HL-60 (cell line): Measurements from ENCODE around the gene PDE4B.
A peak's percentile ranks its signal among the peaks of the same experiment; 100 is the strongest.
"Not testable (repeated sequence)": the region's sequence is repeated elsewhere in the genome, so short reads cannot be mapped to it uniquely, and the experiment has no call there.

ENCODE experiments used
- DNase-seq, 2 experiments: peaks; one replicate each; pipeline ENCODE4 v3.0.0-alpha.2; 2010 to 2020; ENCODE audit warnings: low read depth in 1 of 2, low spot score in 1 of 2
- H3K27ac ChIP-seq: fragments of 250-450 bp; sonication (Bioruptor Pico); replicated peaks from 2 replicates; pipeline ENCODE4 v1.5.1; 2020; ENCODE audit warnings: mild to moderate bottlenecking, moderate library complexity
- H3K27me3 ChIP-seq: fragments of 250-450 bp; sonication (Bioruptor Pico); 2 replicates; pipeline ENCODE4 v1.5.1; 2021; ENCODE audit warnings: mild to moderate bottlenecking, moderate library complexity; ENCODE audit not compliant: insufficient read depth, poor library complexity, severe bottlenecking
- H3K4me3 ChIP-seq: replicated peaks from 2 replicates; pipeline ENCODE4 v1.5.1; 2011; ENCODE audit warnings: mild to moderate bottlenecking, control low read depth, low read length; ENCODE audit not compliant: insufficient read depth
- GABPA ChIP-seq: IDR thresholded peaks from 2 replicates; pipeline ENCODE4 v1.6.1; 2012; ENCODE audit warnings: low read depth
- POLR2AphosphoS5 ChIP-seq: IDR thresholded peaks from 2 replicates; pipeline ENCODE4 v1.6.1; 2012; ENCODE audit warnings: low read depth
- SPI1 ChIP-seq: IDR thresholded peaks from 2 replicates; pipeline ENCODE4 v1.6.1; 2012; ENCODE audit warnings: low read depth, mild to moderate bottlenecking, borderline replicate concordance
- TF ChIP-seq, protein P1 (sequence below): IDR thresholded peaks from one replicate; pipeline ENCODE4 v1.5.1; 2011; ENCODE audit warnings: low read length, control low read depth, inconsistent platforms; ENCODE audit not compliant: insufficient read depth
- TF ChIP-seq, protein P2 (sequence below): IDR thresholded peaks from 2 replicates; pipeline ENCODE4 v1.6.1; 2012; ENCODE audit warnings: low read depth; ENCODE audit not compliant: insufficient replicate concordance

The PDE4B gene

DNA sequence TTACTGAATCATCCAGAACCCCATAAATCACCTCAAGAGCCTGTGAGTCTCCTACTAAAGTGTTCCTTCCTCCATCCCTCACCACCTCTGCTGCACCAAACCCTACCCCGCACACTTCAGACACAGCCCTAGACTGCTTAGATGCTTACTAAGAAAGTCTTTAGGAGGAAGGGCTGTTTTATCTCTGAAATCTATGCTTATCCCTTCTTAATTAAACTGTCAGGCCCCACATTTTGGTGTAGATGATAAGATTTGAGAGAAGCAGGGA lies 524.5 kb downstream of the PDE4B start:
- Histone ChIP-seq H3K27me3 (no peaks in the 10 kb centered on the region), H3K4me3 (no peak overlapping the region), H3K27ac (no peak overlapping the region)
- DNase-seq: no peak
- TF ChIP-seq POLR2AphosphoS5: no peak
- TF ChIP-seq, protein P1, sequence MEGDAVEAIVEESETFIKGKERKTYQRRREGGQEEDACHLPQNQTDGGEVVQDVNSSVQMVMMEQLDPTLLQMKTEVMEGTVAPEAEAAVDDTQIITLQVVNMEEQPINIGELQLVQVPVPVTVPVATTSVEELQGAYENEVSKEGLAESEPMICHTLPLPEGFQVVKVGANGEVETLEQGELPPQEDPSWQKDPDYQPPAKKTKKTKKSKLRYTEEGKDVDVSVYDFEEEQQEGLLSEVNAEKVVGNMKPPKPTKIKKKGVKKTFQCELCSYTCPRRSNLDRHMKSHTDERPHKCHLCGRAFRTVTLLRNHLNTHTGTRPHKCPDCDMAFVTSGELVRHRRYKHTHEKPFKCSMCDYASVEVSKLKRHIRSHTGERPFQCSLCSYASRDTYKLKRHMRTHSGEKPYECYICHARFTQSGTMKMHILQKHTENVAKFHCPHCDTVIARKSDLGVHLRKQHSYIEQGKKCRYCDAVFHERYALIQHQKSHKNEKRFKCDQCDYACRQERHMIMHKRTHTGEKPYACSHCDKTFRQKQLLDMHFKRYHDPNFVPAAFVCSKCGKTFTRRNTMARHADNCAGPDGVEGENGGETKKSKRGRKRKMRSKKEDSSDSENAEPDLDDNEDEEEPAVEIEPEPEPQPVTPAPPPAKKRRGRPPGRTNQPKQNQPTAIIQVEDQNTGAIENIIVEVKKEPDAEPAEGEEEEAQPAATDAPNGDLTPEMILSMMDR: no peak

DNA sequence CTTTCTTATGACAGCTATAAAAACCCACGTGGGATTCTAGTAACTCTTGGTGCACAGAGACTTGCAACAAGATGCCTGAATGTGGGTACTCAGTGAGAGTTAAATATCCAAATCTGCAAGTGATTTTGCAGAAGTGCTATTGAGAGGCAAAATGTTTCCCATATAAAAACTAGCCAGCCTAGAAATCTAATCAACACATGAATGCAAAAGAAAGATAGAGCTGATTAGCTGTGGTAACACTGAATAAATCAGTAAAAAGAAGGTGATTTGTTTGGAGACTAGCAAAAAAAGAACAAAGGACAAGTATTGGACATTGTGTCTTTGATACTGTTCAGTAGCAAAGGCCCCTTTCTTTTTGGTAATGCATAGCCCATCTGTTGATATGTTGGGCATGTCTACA lies 527.5 kb downstream of the PDE4B start:
- Histone ChIP-seq H3K27ac (no peak overlapping the region), H3K4me3 (no peak overlapping the region), H3K27me3 (no peaks in the 10 kb centered on the region)
- no peak for TF ChIP-seq GABPA
- peak; percentile 20; the same call in 1 of the 2 replicates for TF ChIP-seq SPI1
- no peak for DNase-seq

DNA sequence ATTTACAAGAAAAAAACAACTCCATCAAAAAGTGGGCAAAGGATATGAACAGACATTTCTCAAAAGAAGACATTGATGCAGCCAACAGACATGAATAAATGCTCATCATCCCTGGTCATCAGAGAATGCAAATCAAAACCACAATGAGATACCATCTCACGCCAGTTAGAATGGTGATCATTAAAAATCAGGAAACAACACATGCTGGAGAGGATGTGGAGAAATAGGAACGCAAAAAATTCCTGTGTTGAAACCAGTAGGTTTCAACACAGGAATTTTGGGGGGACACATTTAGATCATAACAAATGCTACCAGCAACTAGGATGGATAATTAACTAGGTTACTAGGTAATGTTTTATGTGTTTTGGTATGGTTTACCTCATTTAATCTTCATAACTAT lies 529.8 kb downstream of the PDE4B start:
- H3K27ac ChIP-seq, H3K27me3 ChIP-seq, DNase-seq, H3K4me3 ChIP-seq: not testable (repeated sequence)

DNA sequence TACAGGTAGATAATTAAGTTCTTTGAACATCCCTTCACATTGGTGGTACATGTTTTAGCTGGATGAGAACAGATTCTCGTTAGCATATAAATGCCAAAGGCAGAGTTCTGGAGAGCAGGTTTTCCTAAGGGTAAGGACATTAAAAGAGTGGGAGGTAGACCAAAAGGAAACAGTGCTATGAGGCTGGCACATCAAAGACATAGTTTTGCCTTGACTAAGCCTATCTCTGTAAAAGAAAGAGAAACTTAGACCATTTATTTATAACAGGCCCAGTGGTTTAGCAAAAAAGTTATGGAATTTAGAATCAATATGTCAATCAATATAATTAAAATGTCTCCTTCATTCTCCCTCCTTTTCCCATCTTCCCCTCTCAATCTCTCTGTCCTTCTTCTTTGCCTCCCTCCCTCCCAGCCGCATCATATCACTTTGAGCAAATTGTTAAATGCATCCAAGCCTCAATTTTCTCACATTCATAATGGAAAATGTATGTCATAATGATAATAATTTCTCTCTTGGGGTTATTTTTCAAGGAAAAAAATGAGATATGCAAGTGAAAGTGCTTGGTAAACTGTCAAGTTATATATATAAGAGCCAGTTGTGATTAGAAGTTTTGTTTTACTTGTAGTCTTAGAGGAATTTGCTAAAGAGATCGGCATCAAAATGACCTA lies 531.4 kb downstream of the PDE4B start:
- Histone ChIP-seq H3K27ac (no peak overlapping the region), H3K27me3 (no peaks in the 10 kb centered on the region), H3K4me3 (no peak overlapping the region)
- TF ChIP-seq POLR2AphosphoS5 (no peak), SPI1 (no peak), GABPA (no peak)
- TF ChIP-seq, protein P2, sequence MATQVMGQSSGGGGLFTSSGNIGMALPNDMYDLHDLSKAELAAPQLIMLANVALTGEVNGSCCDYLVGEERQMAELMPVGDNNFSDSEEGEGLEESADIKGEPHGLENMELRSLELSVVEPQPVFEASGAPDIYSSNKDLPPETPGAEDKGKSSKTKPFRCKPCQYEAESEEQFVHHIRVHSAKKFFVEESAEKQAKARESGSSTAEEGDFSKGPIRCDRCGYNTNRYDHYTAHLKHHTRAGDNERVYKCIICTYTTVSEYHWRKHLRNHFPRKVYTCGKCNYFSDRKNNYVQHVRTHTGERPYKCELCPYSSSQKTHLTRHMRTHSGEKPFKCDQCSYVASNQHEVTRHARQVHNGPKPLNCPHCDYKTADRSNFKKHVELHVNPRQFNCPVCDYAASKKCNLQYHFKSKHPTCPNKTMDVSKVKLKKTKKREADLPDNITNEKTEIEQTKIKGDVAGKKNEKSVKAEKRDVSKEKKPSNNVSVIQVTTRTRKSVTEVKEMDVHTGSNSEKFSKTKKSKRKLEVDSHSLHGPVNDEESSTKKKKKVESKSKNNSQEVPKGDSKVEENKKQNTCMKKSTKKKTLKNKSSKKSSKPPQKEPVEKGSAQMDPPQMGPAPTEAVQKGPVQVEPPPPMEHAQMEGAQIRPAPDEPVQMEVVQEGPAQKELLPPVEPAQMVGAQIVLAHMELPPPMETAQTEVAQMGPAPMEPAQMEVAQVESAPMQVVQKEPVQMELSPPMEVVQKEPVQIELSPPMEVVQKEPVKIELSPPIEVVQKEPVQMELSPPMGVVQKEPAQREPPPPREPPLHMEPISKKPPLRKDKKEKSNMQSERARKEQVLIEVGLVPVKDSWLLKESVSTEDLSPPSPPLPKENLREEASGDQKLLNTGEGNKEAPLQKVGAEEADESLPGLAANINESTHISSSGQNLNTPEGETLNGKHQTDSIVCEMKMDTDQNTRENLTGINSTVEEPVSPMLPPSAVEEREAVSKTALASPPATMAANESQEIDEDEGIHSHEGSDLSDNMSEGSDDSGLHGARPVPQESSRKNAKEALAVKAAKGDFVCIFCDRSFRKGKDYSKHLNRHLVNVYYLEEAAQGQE: no peak
- TF ChIP-seq, protein P1: no peak
- DNase-seq: no peak

DNA sequence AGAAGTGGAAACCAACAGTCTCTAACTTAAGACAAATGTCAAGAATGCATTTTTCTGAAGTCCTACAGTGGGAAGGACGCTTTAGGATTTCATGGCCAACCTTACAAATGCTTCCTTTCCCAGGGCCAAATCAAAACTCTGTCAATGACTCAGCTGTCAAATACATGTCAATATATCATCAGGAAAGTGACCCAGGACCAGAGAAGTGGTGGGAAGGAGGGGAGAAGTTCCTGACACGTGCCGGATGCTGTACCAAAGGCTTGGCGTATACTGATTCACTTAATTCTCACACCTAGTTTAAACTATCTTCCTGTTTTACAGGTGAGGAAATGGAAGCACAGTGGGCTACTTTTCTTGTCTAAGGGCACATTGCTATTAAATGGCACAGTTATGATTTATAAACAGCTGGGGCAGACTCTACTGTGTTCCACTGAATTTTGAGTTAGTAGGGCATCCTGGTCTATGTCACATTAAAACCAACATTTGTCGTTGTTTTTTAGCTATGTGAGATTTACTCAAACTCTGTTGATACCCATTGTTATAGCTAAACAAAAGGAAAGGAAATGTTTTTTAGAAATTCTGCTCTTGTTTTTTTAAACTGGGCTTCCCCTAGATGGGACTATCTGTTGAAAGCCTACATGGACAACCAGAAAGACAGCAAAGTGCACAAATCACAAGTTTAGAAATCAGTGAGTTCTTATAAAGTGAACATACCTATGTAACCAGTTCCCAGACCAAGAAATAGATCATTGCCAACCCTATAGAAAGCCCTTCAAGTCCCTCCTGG lies 533.1 kb downstream of the PDE4B start:
- no peak for DNase-seq
- TF ChIP-seq, protein P1: no peak
- TF ChIP-seq POLR2AphosphoS5 (no peak), GABPA (no peak), SPI1 (no peak)
- TF ChIP-seq, protein P2: no peak
- no peak overlapping the region for H3K27ac ChIP-seq
- no peaks in the 10 kb centered on the region for H3K27me3 ChIP-seq
- no peak overlapping the region for H3K4me3 ChIP-seq
